Measurements from ENCODE around the gene DNAL4.

The DNAL4 gene

DNA sequence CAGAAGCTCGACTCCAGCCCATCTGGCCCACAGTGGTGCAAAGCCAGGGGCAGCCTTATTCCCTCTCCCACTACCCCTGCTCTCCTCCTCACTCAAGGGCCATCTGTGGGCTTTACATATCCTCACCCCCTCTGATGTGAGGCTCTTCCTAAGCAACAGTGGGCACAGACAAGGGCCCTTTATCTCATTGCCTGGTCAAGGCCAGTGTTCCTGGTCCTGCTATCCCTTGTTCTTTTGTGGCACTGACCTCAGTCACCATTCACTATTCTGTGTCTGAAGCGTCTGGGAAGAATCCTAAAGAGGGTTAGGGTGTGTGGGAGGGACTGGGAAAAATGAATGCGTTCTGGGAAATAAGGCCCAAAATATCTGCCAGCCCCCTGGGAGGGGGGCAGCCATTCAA, 7.3 kb downstream of the DNAL4 start:
- DNase-seq: no peak
- Histone ChIP-seq H3K36me3 (no peaks in the 10 kb centered on the region; the same call in 1 of the 2 replicates), H3K27me3 (no peaks in the 10 kb centered on the region), H3K4me1 (peaks cover 44% of the 10 kb centered on the region), H3K9me3 (no peaks in the 10 kb centered on the region), H3K4me3 (ENCODE audit: low read depth, low read length) (no peak overlapping the region)
- TF ChIP-seq, protein P1, sequence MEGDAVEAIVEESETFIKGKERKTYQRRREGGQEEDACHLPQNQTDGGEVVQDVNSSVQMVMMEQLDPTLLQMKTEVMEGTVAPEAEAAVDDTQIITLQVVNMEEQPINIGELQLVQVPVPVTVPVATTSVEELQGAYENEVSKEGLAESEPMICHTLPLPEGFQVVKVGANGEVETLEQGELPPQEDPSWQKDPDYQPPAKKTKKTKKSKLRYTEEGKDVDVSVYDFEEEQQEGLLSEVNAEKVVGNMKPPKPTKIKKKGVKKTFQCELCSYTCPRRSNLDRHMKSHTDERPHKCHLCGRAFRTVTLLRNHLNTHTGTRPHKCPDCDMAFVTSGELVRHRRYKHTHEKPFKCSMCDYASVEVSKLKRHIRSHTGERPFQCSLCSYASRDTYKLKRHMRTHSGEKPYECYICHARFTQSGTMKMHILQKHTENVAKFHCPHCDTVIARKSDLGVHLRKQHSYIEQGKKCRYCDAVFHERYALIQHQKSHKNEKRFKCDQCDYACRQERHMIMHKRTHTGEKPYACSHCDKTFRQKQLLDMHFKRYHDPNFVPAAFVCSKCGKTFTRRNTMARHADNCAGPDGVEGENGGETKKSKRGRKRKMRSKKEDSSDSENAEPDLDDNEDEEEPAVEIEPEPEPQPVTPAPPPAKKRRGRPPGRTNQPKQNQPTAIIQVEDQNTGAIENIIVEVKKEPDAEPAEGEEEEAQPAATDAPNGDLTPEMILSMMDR (IDR thresholded peaks at IDR 0.05; ENCODE audit: low read depth, low read length): no peak

DNA sequence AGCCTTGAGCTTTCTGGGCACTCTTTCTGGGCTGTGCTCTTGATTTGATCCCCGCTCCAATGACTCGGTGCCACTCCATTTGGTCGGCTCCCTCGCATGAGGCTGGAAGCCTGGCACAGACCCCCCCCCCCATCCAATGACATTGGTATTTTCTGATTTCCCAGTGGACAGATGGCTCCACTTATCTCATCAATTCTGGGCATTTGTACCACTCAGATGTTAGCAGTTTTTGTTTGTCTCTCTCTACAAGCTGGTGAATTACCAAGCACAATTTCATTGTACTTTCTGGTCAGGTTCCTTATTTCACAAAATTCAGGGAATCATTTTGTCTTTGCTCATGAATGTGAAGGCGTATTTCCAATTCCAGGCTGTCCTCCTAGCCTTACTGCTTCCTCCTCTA, 9.1 kb downstream of the DNAL4 start:
- no peaks in the 10 kb centered on the region for H3K9me3 ChIP-seq
- no peak overlapping the region for H3K4me3 ChIP-seq (ENCODE audit: low read depth, low read length)
- H3K4me1 ChIP-seq: peaks cover 44% of the 10 kb centered on the region
- peaks cover 3% of the 10 kb centered on the region for H3K36me3 ChIP-seq
- TF ChIP-seq, protein P1 (IDR thresholded peaks at IDR 0.05; ENCODE audit: low read depth, low read length): no peak
- no peaks in the 10 kb centered on the region for H3K27me3 ChIP-seq
- no peak for DNase-seq

DNA sequence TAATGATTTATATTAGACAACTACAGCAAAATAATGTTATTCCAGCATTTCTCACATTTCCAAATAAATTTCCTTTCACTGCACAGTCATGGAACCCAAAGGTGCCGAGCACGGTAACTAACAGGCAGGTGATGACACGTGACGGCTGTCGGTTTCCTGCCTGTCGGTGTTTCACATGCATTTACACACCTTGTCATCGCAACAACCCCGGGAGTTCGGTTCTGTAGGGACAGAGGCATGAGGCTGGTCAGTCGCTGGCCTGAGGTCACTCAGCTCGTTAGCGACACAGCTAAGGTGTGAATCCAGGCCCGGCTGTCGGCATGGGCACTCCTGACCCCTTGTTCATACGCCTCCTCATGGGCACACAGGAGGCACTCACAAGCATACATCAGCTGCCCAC, 9.9 kb downstream of the DNAL4 start:
- Histone ChIP-seq H3K9me3 (no peaks in the 10 kb centered on the region), H3K36me3 (peaks cover 3% of the 10 kb centered on the region), H3K4me3 (ENCODE audit: low read depth, low read length) (no peak overlapping the region), H3K4me1 (peaks cover 44% of the 10 kb centered on the region), H3K27me3 (no peaks in the 10 kb centered on the region)
- no peak for DNase-seq
- TF ChIP-seq, protein P1 (IDR thresholded peaks at IDR 0.05; ENCODE audit: low read depth, low read length): no peak

DNA sequence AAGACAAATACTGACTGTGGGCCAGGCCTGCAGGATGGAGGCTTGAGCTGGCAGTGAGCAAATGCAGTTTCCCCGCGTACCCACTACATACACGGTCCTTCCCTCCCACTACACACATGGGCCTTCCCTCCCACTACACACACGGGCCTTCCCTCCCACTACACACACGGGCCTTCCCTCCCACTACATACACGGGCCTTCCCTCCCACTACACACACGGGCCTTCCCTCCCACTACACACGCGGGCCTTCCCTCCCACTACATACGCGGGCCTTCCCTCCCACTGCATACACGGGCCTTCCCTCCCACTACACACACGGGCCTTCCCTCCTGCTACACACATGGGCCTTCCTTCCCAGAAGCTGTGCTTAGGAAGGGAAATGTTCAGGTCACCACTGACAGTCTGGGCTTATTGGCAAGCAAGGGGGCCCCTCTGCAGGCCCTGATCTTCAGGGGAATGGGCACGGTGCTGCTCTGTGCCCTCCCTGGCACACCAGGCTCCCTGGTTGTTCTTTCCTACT, 10.8 kb downstream of the DNAL4 start:
- H3K4me1 ChIP-seq: peaks cover 43% of the 10 kb centered on the region
- TF ChIP-seq, protein P1 (IDR thresholded peaks at IDR 0.05; ENCODE audit: low read depth, low read length): no peak
- no peak for DNase-seq
- H3K9me3 ChIP-seq: no peaks in the 10 kb centered on the region
- H3K27me3 ChIP-seq: no peaks in the 10 kb centered on the region
- no peak overlapping the region for H3K4me3 ChIP-seq (ENCODE audit: low read depth, low read length)
- H3K36me3 ChIP-seq: peaks cover 3% of the 10 kb centered on the region

DNA sequence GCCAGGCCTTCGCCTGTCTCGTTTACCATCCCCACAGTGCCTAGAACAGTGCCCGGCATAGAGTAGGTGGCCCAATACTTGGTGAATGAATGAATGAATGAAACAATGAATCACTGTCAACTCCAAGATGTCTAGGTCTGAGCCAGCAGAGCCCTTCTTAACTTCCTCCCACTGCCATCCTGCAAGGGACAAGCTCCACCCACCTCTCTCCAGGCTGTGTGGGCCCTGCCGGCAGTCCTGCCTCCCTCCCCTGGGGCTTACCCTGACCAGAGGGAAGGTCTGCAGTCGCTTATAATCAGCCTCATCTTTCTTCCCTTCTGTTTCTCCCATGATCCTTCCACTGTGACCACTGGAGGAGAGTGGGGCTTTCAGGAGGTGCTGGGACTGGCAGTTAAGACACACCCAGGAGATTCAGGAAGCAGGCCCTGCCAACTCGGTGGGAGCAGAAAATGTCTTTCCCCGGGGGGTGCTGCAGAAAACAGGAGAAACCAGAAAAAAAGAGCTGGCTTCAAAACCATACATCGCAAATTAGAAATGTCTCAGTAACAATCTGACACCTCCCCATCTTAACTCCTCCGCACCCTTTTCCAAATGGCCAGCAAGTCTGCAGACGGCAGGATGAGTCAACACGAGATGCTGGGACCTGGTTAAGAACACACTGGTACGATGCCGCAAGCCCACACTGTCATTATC, 11.4 kb downstream of the DNAL4 start:
- TF ChIP-seq, protein P1 (IDR thresholded peaks at IDR 0.05; ENCODE audit: low read depth, low read length): no peak
- no peaks in the 10 kb centered on the region for H3K9me3 ChIP-seq
- peaks cover 3% of the 10 kb centered on the region for H3K36me3 ChIP-seq
- H3K27me3 ChIP-seq: no peaks in the 10 kb centered on the region
- H3K4me3 ChIP-seq (ENCODE audit: low read depth, low read length): no peak overlapping the region
- DNase-seq: peak; percentile 86
- peaks cover 37% of the 10 kb centered on the region for H3K4me1 ChIP-seq

DNA sequence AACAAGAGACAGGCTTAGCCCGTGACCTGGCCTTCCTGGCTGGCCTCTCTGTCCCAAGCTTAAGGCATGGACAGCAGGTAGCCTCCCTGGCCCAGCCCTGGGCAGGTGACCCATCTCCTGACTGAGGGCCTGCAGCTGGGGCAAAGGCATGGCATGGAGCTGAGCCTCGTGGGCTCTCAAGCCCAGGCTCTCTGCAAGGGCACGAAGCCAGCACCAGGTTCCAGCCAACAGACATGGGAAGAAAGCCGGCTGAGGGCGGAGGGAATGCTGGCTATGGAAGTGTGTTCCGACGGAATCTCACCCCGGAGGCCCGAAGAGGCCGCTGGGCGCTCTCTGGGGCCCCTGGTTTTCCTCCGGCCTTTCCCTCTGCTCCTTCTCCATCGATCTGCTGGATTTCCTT, 12.9 kb downstream of the DNAL4 start:
- Histone ChIP-seq H3K9me3 (no peaks in the 10 kb centered on the region), H3K4me1 (peaks cover 25% of the 10 kb centered on the region), H3K27me3 (no peaks in the 10 kb centered on the region), H3K36me3 (peaks cover 3% of the 10 kb centered on the region), H3K4me3 (ENCODE audit: low read depth, low read length) (no peak overlapping the region)
- DNase-seq: no peak
- TF ChIP-seq, protein P1 (IDR thresholded peaks at IDR 0.05; ENCODE audit: low read depth, low read length): no peak

All from BE2C (cell line).